ENCODE results near the gene SEMA4C.

Gene SEMA4C

DNA sequence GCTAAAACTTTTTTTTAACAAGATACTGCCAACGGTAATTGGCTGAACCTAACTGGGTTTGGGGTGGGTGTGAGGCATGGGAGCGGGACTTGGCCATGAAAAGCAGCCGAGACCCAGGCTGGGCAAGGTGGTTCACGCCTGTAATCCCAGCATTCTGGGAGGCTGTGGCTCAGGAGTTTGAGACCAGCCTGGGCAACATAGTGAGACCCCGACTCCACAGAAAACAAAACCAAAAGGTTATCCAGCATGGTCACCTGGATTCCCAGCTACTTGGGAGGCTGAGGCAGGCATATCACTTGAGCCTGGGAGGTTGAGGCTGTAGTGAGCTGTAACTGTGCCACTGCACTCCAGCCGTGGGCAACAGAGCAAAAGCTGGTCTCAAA lies 11.0 kb upstream of the SEMA4C start:
- no peak for DNase-seq

DNA sequence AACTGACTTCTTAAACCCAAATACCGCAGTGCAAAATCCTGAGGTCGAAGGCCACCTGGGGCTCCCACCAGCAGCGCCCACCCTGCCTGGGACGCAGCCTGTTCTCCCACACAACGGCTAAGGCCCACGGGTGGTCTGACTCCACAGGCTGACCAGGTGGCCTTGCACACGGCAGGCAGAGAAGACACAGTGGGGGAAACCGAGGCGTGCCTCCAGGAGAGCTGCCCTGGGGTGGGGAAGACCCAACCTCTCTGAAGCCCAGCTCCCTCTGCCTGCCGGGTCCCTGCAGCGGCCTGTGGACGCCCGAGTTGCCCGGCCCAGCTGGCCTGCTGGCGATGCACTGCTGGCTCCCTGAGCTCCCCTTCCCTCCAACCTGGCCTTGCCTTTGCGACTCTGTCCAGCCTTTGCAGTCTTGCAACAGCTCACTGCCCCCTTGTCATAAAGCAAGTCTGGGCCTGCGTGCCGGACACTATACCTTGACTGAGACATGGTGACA lies 9.7 kb upstream of the SEMA4C start:
- DNase-seq = no peak

DNA sequence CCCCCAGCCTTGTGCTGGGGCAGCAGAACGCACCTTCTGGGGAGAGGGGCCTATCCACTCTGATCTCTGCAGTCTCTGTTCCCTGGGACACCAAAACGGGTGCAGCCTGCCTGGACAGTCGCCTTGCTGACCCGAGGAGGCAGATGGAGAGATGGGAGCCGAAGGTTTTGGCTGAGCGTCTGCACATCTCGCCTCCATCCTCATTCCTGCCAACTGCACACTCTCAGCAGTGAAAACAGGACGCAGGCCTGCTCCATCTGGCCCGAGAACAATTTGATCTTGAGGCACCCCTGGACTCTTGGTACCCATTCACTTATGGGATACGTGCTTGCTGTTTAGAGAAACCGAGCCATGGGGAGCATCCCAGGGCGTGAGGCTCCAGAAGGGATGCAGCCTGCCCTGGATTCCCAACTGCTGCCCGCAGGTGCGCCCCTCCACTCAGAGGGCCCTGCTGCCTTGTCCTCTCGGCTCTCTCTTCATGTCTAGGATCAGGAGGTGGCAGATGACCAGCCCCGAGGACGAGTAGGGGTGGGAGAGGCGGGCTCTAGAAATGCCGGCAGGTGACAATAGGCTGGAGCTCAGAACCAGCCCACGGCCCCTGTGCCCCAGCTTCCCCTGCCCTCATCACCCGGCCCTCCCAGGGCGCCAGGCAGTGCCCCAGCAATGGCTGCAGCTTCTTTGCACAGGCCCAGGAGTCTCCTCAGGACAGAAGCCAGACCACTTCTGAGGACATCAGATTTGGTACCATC lies 9.1 kb upstream of the SEMA4C start:
- DNase-seq = no peak

DNA sequence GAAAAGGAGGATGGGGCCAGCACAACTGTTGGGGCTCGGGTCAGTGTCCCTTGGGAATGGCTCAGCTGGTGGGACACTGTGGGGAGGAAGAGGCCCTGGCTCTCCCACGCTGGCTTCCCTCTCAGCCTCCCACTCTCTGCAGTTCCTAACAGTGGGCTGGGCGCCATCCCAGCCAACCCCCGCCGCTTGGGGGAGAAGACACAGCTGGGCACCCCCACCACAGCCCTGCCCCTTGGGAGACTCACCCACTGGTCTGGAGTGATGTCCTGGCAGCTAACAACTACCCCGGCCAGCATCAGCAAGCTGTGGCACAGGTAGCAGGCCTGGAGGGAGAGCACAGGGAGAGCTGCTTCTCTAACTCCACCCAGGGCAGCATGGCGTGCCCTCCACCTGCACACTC lies 8.3 kb upstream of the SEMA4C start:
- DNase-seq = no peak

DNA sequence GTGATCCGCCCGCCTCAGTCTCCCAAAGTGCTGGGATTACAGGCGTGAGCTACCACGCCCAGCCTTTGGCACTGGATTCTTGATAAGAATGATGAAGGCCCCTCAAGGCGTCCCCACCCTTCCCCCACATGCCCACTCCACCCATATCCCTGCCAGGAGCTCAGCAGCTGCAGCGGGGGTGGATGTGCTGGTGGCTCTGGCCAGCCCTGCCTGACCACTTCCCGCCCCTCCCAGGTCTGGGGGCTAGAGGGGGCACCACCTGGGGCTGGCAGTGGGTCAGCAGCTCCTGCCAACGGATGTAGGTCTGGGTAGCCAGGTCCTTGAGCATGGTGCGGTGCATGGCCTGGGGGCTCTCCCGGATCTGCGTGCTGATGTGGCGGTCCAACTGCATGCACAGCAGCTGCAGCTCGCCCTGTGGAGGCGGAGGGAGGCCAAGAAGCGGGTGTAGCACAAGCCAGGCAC lies 7.8 kb upstream of the SEMA4C start:
- no peak for DNase-seq

DNA sequence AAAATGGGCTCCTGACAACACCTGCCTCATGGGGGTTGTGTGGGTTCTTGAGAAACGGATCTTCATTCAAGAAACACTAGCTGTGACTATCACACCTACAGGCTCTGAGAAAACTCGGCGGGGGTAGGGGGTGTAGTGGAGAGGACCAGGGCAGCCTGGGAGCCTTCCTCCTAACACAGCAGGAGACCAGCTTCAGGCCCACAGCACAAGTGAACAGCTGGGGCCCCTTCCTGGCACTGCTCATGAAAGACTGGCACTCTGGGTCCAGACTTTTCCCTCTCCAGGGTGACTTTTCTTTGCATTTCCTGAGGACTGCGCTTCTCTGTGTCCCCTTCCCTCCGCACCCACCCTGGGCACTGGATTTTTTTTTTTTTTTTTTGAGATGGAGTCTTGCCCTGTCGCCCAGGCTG lies 7.2 kb upstream of the SEMA4C start:
- DNase-seq = no peak

DNA sequence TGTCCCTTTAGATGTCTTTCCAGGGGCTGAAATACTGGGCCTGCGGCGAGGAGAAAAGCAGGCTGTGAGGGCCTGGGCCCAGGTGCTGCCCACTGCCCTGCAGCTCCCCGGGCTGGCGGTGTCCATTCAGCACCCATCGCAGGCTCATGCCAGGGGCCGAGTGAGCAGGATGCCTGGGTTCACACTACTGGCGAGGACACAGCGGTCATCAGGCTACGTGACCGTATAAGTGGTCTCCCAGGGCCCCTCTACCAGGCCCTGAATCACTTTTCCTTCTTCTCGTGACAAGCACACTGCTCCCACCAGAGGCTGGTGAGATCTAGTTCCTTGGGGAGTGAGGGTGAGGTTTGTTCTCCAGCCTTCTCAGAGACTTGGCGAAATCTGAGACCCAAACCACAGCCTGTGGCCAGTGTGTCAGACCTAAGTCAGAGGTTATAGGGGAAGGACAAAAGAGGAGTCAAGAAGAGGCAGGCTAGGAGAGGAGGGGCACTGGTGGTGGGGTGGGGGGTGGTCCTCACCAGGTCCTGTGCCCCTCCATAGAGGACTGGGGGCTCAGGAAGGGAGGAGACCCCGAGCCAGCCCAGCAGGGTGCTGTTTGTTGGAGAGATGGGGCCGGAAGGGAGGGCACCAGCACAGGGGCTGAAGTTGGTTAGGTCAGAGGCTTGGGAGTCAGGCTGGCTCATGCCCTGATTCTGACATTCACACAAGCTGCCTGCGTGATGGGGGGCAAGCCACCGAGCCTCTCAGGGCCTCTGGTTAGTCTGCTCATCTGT lies 6.6 kb upstream of the SEMA4C start:
- DNase-seq = no peak

DNA sequence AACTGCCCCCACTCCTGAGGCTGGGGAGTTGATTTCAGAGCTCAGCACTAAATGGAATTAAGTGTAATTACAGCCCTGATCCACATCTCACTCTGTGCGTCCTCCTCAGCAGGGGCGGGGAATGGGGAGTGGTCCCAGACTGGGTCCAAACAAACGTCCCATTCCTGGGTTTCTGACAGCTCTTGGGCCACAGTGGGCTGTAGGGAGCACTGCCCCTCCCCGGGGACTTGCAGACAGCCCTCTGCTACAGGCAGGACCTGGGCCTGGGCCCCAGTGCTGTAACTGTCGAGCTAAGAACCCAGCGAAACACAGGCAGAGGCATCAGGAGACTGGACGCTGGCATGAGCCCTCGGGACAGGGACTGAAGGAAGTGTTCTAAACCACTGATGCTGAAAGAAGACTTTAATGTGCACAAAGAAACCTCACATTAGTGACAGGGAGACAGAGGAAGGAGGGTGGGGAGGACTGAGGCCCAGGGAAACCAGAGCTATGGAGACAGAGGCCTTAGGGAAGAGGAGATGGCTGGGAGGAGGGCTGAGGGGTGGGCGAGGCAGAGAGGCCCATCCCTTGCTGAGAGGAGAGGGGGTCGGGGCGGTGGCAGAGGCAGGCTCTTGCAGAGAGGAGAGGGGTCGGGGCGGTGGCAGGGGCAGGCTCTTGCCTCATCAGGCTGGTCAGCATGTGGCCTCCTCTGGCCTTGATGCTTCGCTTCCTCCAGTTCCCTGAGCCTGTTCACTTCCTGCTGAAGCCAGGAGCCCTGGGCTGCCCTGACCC lies 5.8 kb upstream of the SEMA4C start:
- no peak for DNase-seq

DNA sequence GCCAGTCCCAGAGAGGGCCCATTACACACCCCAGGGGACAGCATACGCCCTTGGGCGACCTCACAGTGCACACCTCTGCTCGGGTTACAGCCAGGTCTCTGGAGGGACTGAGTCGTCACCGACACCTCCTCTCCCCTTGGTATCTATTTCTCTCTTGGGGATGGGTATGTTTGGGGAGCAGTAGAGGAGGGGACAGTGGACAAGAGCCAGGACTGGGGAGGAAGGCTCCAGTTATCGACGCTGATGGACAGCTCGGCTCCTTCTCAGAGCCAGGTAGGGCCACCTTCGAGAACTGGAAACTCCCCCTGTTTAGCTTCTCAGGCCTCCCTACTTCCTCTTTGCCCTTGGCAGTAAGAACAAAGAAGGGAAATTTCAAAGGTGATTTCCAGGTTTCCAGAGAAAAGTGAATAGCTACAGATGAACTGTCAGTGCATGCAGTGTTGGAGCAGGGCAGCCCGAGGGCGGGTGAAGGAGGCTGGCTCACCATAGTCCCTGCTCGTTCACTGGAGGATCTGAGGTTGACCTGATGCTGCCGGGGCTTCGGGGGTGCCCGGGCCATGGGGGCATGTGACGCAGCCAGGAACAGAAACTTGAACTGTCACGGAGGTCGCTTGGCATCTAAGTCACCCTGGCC lies 4.4 kb upstream of the SEMA4C start:
- DNase-seq = peak; percentile 11

DNA sequence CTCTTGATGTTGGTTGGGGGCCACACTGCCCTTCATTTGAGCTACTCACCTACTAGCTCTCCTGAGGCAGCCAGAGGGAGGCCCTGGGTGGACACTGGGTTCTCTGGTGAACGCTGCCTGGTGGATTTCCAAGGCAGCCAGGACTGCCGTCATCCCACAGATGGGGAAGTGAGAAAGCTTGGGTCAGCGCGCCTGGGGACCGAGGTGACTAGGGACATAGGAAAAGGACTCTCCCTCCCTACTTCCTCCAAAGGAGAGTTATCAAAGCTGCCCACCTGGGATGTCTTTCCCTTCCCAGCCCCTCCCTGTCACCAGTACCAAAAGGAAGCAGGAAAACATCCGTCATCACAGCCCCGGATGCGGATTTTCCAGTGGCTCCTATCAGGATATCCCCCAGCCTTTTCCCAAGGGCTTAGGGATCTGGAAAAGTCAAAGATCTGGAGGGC lies 3.8 kb upstream of the SEMA4C start:
- no peak for DNase-seq

DNA sequence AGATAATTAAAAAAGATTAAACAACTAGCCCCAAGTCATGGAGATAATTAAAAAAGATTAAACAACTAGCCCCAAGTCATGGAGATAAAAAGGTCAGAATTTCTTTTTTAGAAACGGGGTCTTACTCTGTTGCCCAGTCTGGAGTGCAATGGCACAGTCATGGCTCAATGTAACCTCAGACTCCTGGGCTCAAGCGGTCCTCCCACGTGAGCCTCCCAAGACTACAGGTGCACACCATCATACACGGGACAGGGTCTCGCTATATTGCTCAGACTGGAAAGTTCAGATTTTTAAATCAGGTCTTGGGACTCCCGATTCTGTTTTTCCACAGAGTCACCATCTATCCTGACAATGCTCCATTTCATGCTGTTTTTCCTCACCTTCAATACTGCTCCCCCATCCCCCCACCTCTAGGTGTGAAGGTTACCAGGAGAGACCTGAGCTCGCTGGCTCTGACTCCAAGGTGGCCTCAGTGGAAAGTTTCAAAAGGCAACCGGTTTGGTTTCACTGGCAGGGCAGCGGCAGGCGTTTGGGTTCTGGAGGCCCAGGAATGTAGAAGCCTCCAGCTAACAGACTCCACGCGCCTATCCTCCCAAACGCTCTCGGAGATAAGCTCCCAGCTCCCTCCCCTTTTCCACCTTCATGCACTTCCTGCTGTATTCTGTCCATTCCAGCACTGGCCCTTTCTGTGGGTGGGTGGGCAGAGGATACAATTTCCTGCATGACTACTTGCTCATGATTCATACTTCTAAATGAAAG lies 2.9 kb upstream of the SEMA4C start:
- no peak for DNase-seq

DNA sequence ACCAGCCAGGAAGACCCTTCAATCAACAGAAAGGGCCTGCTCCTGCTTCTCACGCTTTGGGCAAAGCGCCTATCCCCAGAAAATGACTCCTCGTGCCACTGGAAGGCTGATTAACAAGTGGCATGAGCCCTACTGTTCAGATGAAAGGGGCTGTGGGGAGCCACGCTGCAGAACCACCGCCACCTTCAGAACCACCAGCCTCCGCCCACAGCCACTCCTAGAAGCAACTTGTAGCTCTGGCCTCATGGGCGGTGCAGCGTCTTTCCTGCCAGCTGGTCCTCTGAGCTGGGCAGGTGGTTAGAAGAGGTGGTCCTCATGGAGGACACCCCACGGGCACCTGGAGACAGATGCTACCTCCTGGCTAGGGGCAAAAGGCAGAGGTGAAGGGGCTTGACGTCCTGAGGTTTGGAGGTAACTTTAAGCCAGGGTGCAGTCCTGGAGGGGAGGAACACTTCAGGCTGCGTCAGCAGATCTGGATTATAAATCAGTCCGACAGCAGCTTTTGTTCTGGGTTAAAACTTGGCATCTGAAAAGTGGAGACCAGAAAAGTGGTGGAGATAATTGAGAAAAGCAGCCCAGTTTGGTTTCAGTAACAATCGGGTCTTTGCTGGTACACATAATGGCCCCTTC lies 861 bp upstream of the SEMA4C start:
- peak; percentile 78 for DNase-seq

DNA sequence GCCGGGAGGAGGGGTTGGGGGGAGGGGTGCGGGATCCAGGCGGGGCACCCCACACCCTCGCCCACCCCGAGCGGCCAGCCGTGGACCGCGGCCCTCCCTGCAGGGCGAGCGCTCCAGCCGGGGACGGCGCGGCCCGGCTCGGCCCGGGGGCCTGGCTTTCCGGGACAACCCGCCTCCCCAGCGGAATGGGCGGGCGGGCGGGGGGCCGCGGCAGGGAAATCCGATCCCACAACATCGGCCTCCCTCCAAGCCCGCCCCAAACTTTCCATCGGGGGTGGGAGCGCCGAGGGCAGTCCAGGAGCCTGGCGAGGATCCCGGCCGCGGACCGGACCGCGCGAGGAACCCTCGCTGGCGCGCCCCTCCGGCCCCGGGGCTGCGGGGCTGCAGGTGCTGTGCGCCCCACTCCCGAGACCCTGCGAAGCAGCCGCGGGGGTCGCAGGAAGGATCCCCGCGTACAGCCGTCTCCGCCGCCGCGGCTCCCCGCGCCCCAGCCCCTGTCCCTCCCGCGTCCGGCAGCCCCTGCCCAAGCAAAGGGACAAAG lies 529 bp downstream of the SEMA4C start:
- no peak for DNase-seq

DNA sequence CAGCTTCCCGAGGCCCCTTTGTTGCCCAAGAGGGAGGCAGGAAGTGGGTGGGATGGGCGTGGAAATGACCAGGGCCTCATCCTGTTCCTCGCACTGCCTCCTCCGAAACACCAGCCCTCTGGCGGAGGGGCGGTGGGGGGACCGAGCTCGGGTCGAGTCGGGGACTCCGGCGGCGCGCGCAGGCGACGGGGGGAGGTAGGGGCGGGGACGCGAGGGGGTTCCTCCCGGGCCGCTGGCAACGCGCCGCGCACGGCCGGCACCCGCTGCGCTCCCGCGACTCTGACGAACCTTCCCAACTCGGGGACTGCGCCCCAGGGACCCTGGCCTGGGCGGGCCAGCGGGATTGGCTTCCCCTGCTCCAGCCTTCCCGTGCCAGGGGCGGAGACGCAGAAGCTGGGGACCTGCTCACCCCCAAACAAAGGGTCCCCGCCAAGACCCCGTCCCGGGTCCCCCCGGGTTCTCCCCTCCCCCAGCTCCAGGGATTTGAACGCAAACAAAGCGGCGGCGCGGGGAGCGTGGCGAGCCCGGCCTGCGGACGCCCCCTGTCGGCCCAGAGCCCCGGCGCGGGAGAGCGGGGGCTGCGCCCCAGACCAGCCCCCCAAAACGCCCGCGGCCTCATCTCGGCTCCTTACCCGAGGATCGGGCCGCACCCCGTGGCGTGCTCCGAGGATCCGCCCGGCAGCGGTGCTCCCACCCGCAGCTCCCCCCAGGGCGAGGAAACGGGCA lies 1.2 kb downstream of the SEMA4C start:
- peak; percentile 73 for DNase-seq

DNA sequence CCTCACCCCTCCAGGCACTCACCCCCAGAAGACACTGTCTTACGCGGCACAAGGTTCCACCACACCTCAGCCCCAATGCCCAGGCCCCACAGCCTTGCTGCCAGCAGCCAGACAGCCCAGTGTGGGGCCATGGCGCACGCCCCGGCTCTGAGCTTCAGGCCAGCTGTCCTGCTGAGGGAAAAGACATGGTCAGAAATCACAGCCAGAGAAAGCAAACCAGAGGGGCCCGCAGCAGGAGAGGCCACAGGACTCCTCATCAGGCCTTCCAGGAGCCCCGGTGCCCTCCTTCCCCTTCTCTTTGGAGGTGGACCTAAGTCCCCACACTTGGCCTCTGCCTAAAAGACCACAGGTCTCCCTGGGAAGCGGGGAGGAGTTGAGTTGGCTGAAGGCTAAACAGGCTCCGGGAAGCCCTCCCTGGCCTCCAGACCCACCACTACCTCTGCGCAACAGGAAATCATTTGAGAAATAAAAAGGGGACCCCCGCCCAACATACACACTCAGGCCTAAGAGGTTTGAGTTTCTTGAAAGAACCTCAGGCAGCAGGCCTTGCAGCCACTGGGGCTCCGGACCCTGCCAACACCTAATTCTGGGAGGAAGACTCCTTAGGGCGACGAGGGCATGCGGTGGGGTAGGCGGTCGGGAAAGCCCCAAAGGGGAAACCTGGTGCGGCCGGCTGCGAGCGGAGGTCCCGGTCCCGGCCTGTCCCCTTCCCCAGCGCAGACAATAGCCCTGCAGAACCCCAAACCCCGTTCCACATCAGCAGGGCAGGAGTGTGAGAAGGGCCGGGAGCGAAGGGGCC lies 1.9 kb downstream of the SEMA4C start:
- DNase-seq = no peak

DNA sequence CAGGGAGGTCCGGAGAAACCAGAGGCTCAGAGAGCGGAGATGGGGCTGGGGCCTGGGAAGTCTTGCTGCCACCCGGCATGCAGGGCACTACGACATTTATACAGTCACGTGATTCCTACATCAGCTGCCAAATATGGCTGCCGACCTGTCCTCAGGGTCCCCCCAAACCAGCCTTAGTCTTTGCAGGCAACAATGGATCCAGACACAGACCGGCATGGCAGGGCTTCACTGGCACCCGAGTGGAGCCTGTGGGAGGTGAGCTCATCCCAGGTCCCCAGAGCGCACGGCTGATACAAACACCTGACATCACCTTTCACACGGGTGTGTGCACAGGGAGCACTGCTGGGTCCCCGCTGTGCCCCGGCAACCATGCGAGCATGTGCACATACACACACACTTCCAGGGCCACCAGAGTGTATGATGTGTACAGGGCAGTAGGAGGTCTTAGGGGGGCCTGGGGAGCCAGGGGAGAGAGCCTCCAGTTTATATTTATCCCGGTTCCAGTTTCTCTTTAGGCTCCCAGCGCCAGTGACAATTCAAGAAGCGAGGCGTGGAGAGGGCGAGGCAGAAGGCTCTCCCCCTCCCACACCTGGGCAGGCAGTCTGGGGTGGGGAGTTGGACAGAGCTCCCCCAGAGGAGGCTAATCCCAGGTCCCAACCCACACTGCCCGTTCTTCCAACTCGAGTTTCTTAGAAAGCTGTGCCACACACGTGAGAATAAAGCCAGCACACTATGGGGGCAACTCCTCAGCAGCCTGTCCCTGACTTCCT lies 2.7 kb downstream of the SEMA4C start:
- no peak for DNase-seq

DNA sequence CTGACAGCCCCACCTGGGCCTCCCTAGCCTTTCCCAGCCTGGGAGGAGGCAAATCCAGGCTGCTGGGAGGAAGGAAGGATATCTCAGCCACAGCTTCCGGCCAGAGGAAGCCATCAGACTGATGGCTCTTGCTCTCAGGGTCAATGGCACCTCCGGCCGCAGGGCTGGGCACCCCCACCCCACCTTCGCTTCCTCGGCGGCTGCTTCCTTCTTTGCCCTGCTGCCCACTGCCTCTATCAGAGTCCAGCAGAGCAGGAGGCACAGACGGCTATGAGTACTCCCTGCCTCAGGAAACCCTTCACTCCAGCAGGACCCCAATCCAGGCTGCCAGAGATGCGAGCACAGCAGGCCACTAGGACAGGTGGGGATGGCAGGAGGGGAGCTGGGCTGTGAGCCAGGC lies 3.3 kb downstream of the SEMA4C start:
- DNase-seq = no peak

DNA sequence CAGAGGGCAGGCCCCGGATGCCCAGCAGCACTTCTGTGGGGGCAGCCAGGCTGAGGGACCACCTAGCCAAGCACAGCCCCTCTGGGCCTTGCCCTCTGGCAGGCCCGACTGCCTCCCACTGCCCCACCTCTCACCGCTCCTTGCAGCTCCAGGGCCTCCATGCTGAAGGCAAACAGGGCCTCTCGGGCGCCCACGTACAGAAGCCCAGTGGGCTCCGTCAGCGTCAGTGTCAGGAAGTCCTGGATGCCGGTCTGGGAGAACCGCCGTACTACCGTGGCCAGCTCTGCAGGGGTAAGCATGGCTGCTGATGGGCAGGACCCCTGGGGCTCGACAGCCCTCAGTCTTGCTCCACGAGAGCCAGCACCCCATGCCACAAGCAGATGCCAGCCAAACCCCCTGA lies 3.7 kb downstream of the SEMA4C start:
- DNase-seq = no peak

DNA sequence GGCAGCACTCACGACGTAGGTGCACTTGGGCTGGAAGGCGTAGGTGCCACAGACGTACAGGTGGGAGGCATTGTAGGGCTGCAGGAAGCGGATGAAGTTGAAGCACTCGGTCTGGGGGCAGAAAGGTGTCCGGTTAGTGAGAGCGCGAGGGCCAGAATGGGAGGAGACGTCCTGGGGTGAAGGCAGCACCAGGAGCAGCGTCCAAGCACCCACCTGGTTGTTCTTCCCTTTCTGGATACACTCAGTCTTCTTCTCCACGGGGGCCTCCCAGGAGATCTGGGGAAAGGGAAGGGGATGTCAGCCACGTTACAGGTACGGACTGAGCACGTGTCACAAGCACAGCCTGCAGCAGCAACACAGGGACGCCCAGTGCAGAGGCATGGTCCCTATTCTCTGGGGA lies 4.2 kb downstream of the SEMA4C start:
- DNase-seq = no peak
